ENCODE results near the gene APOC1. TPM values are rescaled to one million over a fixed set of nuclear protein-coding genes. Genes with fewer than 3 reads are reported as not detected.

Gene APOC1
- total RNA-seq, 4 donors from 2014 or later = 3.9 to 107 (median 14.2) TPM; not detected in 1

- Histone ChIP-seq H3K36me3 (peaks cover 0 to 45% (median 0%) of the 10 kb centered on the region in 3 donors), H3K9me3 (no peaks in the 10 kb centered on the region), H3K27ac (peak overlapping the region in 1 of 4 donors; percentile 73), H3K4me3 (no peak overlapping the region), H3K27me3 (no peaks in the 10 kb centered on the region), H3K4me1 (peaks cover 0 to 30% (median 14%) of the 10 kb centered on the region in 4 donors)
- DNase-seq = no peak
- no peak for TF ChIP-seq POLR2A (IDR thresholded peaks at IDR 0.05)
- no peak for TF ChIP-seq CTCF (IDR thresholded peaks at IDR 0.05)
These were observed 45.3 kb downstream of the APOC1 start for GRCh38 chr19:44959691-44960090.

- Histone ChIP-seq H3K27me3 (no peaks in the 10 kb centered on the region), H3K9me3 (no peaks in the 10 kb centered on the region), H3K4me3 (no peak overlapping the region), H3K4me1 (peaks cover 0 to 27% (median 11%) of the 10 kb centered on the region in 4 donors), H3K27ac (peak overlapping the region in 2 of 4 donors; percentile 60 to 73), H3K36me3 (peaks cover 0 to 58% (median 0%) of the 10 kb centered on the region in 3 donors)
- DNase-seq = peak in 2 of 3 donors; percentile 60 to 61
- no peak for TF ChIP-seq POLR2A (IDR thresholded peaks at IDR 0.05)
- TF ChIP-seq CTCF (IDR thresholded peaks at IDR 0.05) = no peak
These were observed 46.7 kb downstream of the APOC1 start for GRCh38 chr19:44960906-44961728.

- no peak for DNase-seq
- Histone ChIP-seq H3K36me3 (peaks cover 0 to 65% (median 0%) of the 10 kb centered on the region in 3 donors), H3K9me3 (no peaks in the 10 kb centered on the region), H3K4me1 (peaks cover 0 to 21% (median 5%) of the 10 kb centered on the region in 4 donors), H3K27me3 (no peaks in the 10 kb centered on the region), H3K27ac (peak overlapping the region in 2 of 4 donors; percentile 37 to 73), H3K4me3 (no peak overlapping the region)
- no peak for TF ChIP-seq CTCF (IDR thresholded peaks at IDR 0.05)
- no peak for TF ChIP-seq POLR2A (IDR thresholded peaks at IDR 0.05)
These were observed 47.4 kb downstream of the APOC1 start for GRCh38 chr19:44961821-44962220.

GRCh38 chr19:44968118-44968517 is 53.7 kb downstream of the APOC1 start:
- H3K9me3 ChIP-seq = no peaks in the 10 kb centered on the region
- H3K27me3 ChIP-seq = no peaks in the 10 kb centered on the region
- no peak for TF ChIP-seq CTCF (IDR thresholded peaks at IDR 0.05)
- TF ChIP-seq POLR2A (IDR thresholded peaks at IDR 0.05) = no peak
- H3K27ac ChIP-seq = no peak overlapping the region
- no peak overlapping the region for H3K4me3 ChIP-seq
- H3K4me1 ChIP-seq = no peaks in the 10 kb centered on the region
- peaks cover 0 to 79% (median 0%) of the 10 kb centered on the region in 3 donors for H3K36me3 ChIP-seq
- DNase-seq = no peak

GRCh38 chr19:44968670-44969069 is 54.3 kb downstream of the APOC1 start:
- H3K36me3 ChIP-seq = peaks cover 0 to 80% (median 0%) of the 10 kb centered on the region in 3 donors
- no peak for DNase-seq

More at GRCh38 chr19:44968670-44969069, 54.3 kb downstream of the APOC1 start:
- no peak overlapping the region for H3K27ac ChIP-seq
- no peaks in the 10 kb centered on the region for H3K27me3 ChIP-seq
- no peak for TF ChIP-seq POLR2A (IDR thresholded peaks at IDR 0.05)
- no peak for TF ChIP-seq CTCF (IDR thresholded peaks at IDR 0.05)
- H3K9me3 ChIP-seq = no peaks in the 10 kb centered on the region
- no peak overlapping the region for H3K4me3 ChIP-seq
- H3K4me1 ChIP-seq = no peaks in the 10 kb centered on the region

Other genes with a start within 250 kb of the APOC1 start
- gene CEACAM19, start 243.1 kb upstream of the APOC1 start, total RNA-seq = 10 to 100 TPM in 3 of 4 donors, 1 to 10 TPM in 1; 4.4 to 16.9 (median 13.3) TPM
- not detected for gene CEACAM16, start 215.5 kb upstream of the APOC1 start, total RNA-seq
- gene BCL3, start 165.9 kb upstream of the APOC1 start, total RNA-seq = 100 to 1,000 TPM in 3 of 4 donors, 10 to 100 TPM in 1; 45.4 to 136 (median 119) TPM
- gene CBLC, start 136.7 kb upstream of the APOC1 start, total RNA-seq = 100 to 1,000 TPM in 3 of 4 donors, 10 to 100 TPM in 1; 84.2 to 197 (median 132) TPM
- 10 to 100 TPM; 32.2 to 40.2 (median 37.1) TPM for gene BCAM, start 105.5 kb upstream of the APOC1 start, total RNA-seq
- 100 to 1,000 TPM in 3 of 4 donors, 10 to 100 TPM in 1; 25.6 to 171 (median 122) TPM for gene NECTIN2, start 68.3 kb upstream of the APOC1 start, total RNA-seq
- gene TOMM40, start 23.4 kb upstream of the APOC1 start, total RNA-seq = 10 to 100 TPM; 32.6 to 45.7 (median 37.5) TPM
- gene APOE, start 8.8 kb upstream of the APOC1 start, total RNA-seq = 100 to 1,000 TPM in 1 of 4 donors, 10 to 100 TPM in 3; 24.2 to 203 (median 51.6) TPM
- not detected for gene APOC4, start 27.6 kb downstream of the APOC1 start, total RNA-seq
- gene APOC2, start 31.4 kb downstream of the APOC1 start, total RNA-seq = 10 to 100 TPM in 2 of 4 donors, 1 to 10 TPM in 2; 4.5 to 13.8 (median 9.5) TPM
- 100 to 1,000 TPM in 3 of 4 donors, 10 to 100 TPM in 1; 95.7 to 156 (median 125) TPM for gene CLPTM1, start 40.8 kb downstream of the APOC1 start, total RNA-seq
- 10 to 100 TPM; 13.3 to 49.8 (median 20.4) TPM for gene RELB, start 86.9 kb downstream of the APOC1 start, total RNA-seq
- gene CLASRP, start 124.4 kb downstream of the APOC1 start, total RNA-seq = 100 to 1,000 TPM in 3 of 4 donors, 10 to 100 TPM in 1; 94.2 to 310 (median 147) TPM
- 1 to 10 TPM in 3 of 4 donors, not detected in 1; 2.1 to 5.5 (median 5.4) TPM for gene ZNF296, start 161.9 kb downstream of the APOC1 start, total RNA-seq
- gene GEMIN7, start 164.7 kb downstream of the APOC1 start, total RNA-seq = 10 to 100 TPM in 3 of 4 donors, not detected in 1; 28.7 to 34.2 (median 29.6) TPM
- gene PPP1R37, start 178.6 kb downstream of the APOC1 start, total RNA-seq = 10 to 100 TPM; 41.8 to 75.1 (median 54.2) TPM
- under 1 TPM in 2 of 4 donors, not detected in 2; 0.35 to 0.40 TPM for gene NKPD1, start 246.4 kb downstream of the APOC1 start, total RNA-seq